HG03108 (cell line): ENCODE measurements around the gene NHERF1.

Source experiments
- ATAC-seq: cut with Tn5 transposase; IDR thresholded peaks from one replicate; pipeline ENCODE4 v1.9.1; 2021; ENCODE audit warnings: moderate library complexity; ENCODE audit not compliant: unreplicated experiment

The NHERF1 gene

DNA sequence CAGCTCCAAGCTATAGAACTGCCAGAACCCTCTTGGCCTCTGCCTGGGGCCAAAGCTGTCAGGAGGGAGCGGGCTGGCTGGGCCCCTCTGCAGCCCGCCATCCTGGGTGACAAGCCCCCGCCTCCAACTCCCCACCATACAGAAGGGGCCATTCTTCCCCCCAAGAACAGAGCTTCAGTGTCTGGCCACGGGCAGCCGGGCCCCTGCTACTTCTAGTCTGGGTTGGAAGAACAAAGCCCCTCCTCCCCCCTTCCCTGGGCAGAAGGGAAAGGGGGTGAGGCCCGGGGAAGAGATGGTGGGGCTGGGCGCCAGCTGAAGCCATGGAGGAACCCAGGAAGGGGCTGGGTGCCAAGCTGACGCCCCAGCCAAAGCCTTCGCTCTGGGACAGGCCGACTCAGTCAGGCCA is 18.7 kb downstream of the NHERF1 start:
- ATAC-seq: no peak

DNA sequence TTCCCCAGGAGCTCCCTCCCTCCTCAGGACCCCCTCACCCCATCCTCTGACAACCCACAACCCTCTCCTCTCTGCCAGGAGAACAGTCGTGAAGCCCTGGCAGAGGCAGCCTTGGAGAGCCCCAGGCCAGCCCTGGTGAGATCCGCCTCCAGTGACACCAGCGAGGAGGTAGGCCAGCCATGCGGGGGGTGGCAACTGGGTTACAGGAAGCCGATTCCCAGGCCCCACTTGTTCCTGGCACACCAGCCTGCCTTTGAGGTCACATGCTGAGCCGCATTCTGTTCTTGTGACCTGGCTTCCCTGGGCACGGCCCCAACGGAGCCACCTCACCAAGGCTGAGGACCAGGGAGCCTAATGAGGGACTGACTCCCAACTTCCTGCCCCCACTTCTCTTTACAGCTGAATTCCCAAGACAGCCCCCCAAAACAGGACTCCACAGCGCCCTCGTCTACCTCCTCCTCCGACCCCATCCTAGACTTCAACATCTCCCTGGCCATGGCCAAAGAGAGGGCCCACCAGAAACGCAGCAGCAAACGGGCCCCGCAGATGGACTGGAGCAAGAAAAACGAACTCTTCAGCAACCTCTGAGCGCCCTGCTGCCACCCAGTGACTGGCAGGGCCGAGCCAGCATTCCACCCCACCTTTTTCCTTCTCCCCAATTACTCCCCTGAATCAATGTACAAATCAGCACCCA is 19.8 kb downstream of the NHERF1 start:
- ATAC-seq: no peak

DNA sequence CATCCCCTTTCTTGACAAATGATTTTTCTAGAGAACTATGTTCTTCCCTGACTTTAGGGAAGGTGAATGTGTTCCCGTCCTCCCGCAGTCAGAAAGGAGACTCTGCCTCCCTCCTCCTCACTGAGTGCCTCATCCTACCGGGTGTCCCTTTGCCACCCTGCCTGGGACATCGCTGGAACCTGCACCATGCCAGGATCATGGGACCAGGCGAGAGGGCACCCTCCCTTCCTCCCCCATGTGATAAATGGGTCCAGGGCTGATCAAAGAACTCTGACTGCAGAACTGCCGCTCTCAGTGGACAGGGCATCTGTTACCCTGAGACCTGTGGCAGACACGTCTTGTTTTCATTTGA is 20.3 kb downstream of the NHERF1 start:
- ATAC-seq: no peak

DNA sequence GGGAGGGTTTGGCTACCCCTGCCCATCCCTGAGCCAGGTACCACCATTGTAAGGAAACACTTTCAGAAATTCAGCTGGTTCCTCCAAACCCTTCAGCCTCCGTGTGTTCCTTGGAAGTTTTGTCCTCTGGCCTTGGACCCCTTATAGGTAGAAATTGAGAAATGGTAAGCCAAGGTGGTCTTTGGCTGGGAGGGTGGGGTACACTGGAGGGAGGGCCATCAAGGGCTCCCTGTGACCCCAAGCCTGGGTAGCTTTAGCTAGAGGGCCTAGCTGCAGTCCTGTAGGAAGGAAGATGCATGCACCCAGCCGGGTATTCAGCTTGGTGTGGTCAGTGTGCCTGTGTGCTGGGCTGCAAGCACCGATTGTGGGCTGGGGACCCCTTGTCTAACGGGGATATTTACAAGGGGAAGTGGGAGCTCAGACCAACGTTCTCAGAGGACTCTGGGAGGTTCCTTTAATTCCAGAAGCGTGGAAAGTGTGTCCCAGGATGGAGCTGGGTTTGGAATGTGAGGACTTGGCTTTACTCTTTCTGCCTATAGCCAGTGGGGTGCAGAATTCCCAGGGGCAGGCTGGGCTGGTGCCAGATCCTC is 20.9 kb downstream of the NHERF1 start:
- ATAC-seq: no peak

DNA sequence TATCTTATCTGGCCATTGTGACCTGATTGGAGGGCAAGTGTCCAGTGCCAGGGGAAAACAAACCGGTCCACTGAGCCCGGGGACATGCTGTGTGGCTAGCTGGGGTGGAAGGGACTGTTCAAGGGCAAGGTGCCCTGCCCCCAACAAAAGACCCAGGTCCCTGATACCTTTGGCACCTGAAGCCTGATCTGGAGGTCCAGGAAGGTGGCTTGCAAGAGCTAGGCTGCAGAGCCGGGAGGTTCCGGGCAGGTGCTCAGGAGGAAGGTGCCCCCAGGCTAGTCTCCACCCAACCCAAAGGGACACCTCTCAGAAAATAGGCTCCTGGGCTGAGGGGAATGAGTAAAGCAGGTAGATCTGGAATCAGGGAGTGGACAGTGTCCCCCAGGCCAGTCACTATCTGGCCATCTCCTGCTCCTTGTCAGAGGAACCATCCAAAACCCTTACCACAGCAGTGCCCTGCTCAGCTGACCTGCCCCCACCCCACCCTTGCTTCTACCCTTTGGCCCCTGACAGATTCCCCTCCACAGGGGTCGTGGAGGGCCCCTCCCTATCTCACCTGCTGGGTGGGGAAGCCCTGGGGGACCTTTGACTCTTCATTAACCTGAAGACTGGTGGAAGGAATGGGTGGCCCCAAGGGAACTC is 21.5 kb downstream of the NHERF1 start:
- no peak for ATAC-seq

DNA sequence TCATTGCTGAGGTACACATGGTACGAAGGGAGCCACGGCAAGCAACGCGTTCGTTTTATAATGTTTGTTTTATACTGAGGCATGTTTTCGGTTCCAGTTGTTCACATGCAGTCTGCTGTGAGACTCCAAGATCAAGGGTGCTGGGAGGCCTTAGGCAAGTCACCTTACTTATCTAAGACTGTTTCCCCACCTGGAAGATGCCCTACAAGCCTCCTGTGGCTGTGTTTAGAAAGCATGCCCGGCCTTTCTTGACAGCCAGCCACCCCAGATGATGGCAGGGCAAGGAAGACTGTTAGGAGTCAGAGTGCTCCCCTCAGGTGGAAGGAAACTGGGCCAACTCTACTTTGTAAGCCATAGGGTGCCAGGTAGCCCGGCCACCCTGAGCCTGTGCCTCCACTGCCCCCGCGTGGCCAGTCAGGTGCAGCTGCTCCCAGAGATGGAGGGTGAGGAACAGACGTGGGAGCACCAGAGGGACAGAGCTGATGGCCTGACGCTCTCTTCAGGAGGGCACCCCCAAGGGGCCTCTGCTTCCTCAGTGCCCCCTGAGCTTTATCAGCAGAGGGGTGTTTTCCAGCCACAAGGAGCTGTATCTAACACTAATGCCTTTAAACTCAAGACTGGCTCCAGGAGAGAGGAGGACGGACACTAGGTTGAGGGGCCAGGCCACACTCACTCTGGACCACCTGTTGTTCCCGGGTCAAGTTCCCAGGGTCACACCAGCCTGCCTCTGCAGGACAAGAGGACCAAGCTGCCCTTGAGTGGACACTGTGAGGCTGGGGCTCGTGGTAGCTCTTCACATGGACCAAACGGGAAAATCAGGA is 22.3 kb downstream of the NHERF1 start:
- ATAC-seq: peak; percentile 61

- no peak for ATAC-seq
Observed at GRCh38 chr17:74771319-74771914, 23.0 kb downstream of the NHERF1 start.

DNA sequence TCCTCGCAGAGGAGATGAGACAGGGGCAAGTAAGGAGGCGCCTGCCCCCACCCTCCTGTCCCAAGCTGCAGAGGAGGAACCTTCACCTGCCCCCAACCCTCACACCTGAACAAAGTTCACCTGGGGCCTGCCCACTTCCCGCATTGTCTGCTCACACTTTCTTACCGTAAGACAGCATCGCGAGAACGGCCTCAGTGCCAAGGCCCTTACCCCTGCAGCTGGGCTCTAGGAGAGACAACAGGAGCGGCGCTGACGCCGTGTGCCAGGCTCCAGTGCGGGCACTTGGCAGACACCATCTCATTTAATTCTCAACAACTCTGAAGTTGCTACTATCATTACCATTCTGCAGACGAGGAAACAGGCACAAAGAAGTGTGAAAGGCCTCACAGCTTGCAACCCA is 23.6 kb downstream of the NHERF1 start:
- no peak for ATAC-seq

DNA sequence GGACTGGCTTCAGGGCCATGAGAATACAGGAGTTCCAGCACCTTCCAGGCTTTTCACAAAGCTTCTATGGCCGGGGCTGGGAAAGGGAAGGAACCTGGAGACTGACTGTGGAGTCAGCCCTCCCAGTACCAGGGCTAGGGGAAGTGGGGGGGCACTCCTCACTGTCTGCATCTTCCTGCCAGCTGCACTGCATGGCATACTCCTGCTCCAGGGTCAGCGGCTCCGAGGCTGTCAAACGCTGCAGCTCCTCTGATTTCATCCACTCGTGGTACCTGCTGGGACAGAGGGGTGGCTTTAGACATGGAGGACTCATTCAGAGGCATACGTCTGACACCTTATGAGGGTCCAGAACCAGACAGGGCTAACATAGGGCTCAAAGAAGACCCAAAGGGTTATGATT is 25.0 kb downstream of the NHERF1 start:
- ATAC-seq: no peak

DNA sequence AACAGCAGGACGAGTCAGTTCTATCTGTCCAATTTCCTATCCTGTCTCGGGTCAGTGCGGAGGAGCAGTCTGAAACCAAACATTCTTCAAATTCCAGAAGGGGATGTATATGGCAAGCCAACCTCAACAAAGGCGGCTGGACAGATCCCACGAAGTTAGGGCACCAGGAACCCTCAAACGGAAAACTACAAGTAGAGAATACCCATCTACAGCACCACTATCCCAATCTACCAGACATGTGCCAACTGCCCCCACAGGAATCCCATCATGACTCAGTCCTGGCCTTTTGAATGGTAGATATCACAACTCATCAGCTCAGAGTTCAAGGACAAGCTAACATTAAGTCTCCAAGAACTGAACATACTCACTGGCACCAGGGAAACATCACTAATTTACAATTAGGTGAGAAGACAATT is 25.5 kb downstream of the NHERF1 start:
- no peak for ATAC-seq

GRCh38 chr17:74775409-74776043 is 27.1 kb downstream of the NHERF1 start:
- ATAC-seq: no peak

DNA sequence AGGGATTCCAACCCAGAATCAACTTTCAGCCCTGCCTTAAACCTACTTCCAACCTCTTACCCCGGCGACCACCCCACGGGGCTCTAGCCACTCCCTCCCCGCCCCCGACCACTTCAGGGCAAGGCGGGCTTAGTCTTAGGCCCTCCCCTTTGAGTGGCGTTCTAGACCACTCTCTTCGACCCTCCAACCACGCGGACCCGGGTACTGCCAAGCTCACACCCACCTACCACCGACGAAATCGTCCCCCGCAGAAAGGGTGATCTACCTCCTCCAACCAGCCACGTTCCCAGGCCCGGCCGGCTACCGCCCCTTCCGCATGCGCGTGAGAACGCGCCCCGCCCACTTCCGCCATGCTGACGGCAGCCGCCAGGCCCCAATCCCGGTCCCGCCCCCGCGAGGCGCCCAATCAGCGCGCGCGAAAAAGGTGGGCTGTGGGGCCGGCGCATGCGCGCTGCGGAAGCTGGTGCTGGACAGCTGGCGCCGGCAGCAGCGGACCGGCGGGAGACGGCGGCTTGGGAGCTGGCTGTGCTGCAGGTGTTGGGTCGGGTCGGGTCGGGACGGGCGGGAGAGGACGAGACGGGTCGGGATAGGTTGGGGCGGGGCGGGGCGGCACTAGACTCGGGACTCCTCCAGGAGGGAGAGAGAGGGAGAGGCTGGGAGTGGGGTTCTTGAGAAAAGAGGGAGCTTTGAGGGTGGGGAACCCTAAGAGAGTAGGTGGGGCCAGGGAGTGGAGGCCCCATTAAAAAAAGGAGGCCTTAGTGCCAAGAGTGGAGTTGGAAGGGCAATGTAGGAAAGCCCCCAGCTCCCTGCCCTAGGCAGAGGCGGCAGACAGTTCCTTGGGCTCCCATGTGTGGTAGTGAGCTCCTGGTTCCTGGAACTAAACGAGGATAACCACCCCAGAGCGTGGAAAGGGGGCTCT is 27.9 kb downstream of the NHERF1 start, which contains the start of gene NAT9:
Gene NAT9, minus strand, starts transcription at position 302 of the 919 bp plus-strand sequence. CDS start 647 bp downstream, outside the sequence.
- peak; percentile 65 for ATAC-seq

DNA sequence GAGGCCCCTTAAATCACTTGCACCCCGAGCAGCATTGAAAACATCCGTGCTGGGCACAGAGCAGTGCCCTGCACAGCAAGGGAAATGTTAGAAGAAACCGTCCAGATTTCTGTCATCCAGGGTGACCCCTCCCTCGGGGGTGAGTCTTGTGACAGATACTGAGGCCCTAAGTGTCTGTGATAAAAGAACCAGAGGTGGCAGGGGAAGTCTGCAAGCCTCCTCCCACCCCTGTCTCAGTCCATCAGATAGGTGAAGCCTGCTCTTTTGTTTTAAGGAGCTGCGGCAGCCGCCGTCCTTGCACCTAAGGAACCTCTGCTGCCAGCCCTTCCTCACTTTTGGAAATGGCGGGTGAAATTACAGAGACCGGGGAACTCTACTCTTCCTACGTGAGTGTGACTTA is 28.6 kb downstream of the NHERF1 start:
- no peak for ATAC-seq

DNA sequence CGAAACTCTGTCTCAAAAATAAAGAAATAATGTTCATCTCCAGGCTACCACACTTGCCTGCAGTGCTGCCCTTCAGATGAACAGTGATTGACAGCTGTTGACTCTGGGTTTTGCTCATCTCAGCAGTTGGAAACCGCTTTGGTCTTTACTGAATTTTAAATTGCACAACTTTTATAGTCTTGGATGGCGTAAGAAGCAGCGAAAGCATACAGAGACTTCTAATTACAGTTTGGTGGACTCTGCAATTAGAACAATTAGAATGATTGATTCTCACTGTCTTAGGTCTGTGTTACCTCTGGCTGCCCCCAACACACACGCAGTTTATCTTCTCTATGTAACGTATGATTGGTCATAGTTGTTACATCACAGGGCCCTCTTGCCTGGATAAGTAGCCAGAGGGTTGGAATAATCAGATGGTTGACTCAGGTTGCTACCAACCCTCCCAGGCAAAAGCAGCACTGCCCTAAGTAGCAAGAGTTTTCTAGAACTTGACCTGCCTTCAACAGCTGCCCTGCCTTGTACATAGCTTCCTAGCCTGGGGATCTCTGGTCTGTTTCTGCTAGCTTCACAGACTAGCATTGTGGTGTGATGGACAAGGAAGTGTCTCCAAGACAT is 29.6 kb downstream of the NHERF1 start:
- ATAC-seq: no peak

GRCh38 chr17:74778960-74779359 is 30.5 kb downstream of the NHERF1 start:
- no peak for ATAC-seq

- no peak for ATAC-seq
Observed at GRCh38 chr17:74779501-74779900, 31.1 kb downstream of the NHERF1 start.

DNA sequence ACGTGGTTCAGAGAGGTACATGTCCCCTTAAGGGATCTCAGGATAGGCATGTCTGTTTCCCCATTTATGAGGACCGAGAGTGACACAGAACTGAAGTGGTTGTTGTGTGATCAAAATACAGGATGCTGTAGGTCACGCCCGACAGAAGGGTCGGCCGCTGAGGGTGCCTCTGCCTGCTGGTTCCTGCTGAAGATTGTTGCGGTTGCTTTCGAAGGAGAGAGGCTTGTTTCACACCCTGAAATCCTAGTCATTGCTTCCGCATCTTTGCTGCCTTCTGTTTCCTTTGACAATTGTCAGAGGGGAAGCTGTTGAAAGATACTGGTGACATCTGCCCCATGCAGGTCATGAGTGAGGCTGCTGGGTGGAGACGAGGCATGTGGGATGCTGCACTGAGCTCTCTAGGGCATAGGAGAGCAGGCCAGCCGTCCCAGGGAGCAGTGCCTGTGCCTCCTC is 31.5 kb downstream of the NHERF1 start:
- ATAC-seq: peak; percentile 39

DNA sequence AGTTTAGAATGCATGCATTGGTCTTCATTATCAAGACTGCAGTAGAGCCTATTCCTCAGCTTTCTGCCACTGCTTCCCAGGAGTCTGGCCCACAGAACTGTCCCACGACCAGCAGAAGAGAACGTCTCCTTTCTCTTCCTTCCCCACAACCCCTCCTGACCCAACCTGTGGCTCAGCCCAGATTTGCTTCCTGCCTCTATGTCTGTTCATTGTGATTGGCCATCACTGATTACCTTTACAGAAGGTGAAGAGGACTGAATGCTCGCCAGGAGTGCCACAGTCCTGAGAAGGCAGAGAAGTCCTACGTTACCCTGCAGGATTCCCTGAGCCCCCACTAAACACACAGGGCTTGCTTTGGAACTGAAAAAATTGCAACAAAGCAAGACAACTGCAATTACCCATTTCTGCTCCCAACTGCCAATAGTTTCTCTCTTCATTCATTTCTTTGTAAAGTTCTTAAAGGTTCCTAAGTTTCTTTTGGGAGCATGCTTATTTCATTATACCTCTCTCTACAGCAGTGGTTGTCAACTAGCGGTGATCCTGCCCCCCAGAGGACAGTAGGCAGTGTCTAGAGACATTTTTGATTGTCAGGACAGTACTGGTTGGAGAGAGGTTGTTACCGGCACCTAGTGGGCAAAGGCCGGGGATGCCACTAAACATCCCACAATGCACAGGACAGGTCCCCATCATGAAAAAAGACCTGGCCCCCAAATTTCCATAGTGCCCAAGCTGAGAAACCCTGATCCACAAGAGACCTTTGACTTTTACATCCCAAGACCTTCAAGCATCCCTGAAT is 32.2 kb downstream of the NHERF1 start:
- ATAC-seq: no peak
